Activated CD4-positive, alpha-beta T cell treated with anti-CD3 and anti-CD28 coated beads for 36 hours (primary cell): ENCODE data around the gene MYCBP2. TPM values are rescaled to one million over a fixed set of nuclear protein-coding genes. Genes with fewer than 3 reads are reported as not detected.
"Not testable (repeated sequence)": the region's sequence is repeated elsewhere in the genome, so short reads cannot be mapped to it uniquely, and the experiment has no call there.

ENCODE experiments used
- ATAC-seq: fragments of 200-7000 bp; cut with Tn5 transposase; one replicate; pipeline ENCODE4 v1.10.0; 2021; ENCODE audit warnings: mild to moderate bottlenecking, moderate library complexity
- CTCF ChIA-PET: fragments of 350-600 bp; sonication (Branson Sonifier 250); formaldehyde crosslinking; loops from one replicate; lab custom pipeline; 2021; ENCODE audit warnings: antibody characterized with exemption; lab: Charles Lee
- POLR2A ChIA-PET: fragments of 350-600 bp; sonication (Branson Sonifier 250); formaldehyde crosslinking; loops from one replicate; lab custom pipeline; 2021; ENCODE audit warnings: antibody characterized with exemption, inconsistent platforms; lab: Charles Lee
- DNase-seq: peaks from one replicate; pipeline ENCODE4 v3.0.0-alpha.2; 2020
- H3K27ac Mint-ChIP-seq: one replicate; pipeline ENCODE4 v1.8.0; 2021; ENCODE audit warnings: mixed read lengths
- H3K27me3 Mint-ChIP-seq: one replicate; pipeline ENCODE4 v1.8.0; 2021; ENCODE audit warnings: mixed read lengths
- H3K36me3 Mint-ChIP-seq: one replicate; pipeline ENCODE4 v1.8.0; 2021; ENCODE audit warnings: low read depth, mixed read lengths
- H3K4me1 Mint-ChIP-seq: one replicate; pipeline ENCODE4 v1.8.0; 2021; ENCODE audit warnings: mixed read lengths
- H3K4me3 Mint-ChIP-seq: one replicate; pipeline ENCODE4 v1.8.0; 2021; ENCODE audit warnings: mild to moderate bottlenecking, moderate library complexity, mixed read lengths
- H3K9me3 Mint-ChIP-seq: one replicate; pipeline ENCODE4 v1.8.0; 2021; ENCODE audit warnings: low read depth, mixed read lengths
- intact Hi-C, 2 experiments: fragments of 100-400 bp; cut with DNase I in 1 of 2; cut with micrococcal nuclease in 1 of 2; formaldehyde crosslinking; loops; one replicate each; pipeline versions ENCODE4 v1.14.2 to v1.15.1; 2022 to 2024; cut with DNase I, micrococcal nuclease
- total RNA-seq, 2 experiments: library from RNA; stranded (reverse); gene quantifications; one replicate each; pipeline ENCODE4 v1.2.3, GENCODE V29; 2021

The MYCBP2 gene
- total RNA-seq, 2 experiments from 2014 or later, result 71.3 to 85.9 TPM

DNA sequence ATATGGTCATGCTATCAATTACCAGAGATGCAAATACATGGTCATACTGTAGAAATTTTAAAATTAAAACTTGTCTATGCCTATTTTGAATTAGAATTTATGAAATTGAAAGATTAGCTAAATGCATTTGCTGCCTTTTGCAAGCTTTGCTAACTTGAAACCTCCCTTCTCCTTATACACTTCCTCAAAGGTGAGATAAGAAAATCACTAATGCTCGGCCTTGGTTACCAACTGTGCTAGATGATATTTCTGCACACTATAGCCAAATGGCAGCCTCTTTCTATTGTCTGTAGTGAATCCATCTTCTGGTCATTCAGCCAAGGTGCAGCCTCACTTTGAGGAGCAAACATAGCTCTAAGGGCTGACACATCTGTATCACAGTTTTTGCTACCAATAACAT, 31.1 kb upstream of the MYCBP2 start:
- Mint-ChIP-seq H3K27me3 (no peaks in the 10 kb centered on the region), H3K36me3 (no peaks in the 10 kb centered on the region)
- intact Hi-C loops, result no loop called here

DNA sequence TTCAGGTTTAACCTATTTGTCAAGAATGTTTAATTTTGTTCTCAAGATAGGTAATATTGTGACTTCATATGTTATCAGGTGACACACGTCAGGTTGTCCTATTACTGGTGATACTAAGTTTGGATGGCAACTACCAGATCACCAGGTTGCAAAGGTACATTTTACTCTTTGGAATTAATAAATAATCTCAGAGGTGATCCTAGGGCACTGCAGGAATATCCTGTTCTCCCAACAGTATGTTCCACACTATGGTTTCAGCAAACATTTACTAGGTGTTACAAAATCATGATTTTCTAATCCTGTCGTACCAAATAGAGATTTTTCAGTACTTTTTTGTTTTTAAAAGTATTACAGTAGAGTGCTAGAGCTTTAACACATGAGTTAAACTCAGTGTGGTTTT, 29.3 kb upstream of the MYCBP2 start:
- POLR2A ChIA-PET, result no interaction called here
- Mint-ChIP-seq H3K4me1 (peaks cover 13% of the 10 kb centered on the region), H3K4me3 (no peak overlapping the region), H3K9me3 (no peaks in the 10 kb centered on the region), H3K36me3 (no peaks in the 10 kb centered on the region), H3K27me3 (no peaks in the 10 kb centered on the region), H3K27ac (no peak overlapping the region)
- no peak for DNase-seq
- intact Hi-C loops, result no loop called here
- ATAC-seq, result no peak
- CTCF ChIA-PET, result no interaction called here

More for the DNA sequence above, 31.1 kb upstream of the MYCBP2 start:
- ChIA-PET CTCF (interaction anchor here (1.0 to 1.2 kb wide), 3 partner anchors 11 to 121 kb away, joined by 3 to 5 read pairs (median 3); no protein-coding TSS in a partner anchor), POLR2A (no interaction called here)
- DNase-seq, result no peak
- no peak overlapping the region for H3K4me3 Mint-ChIP-seq
- no peak for ATAC-seq
- H3K27ac Mint-ChIP-seq, result no peak overlapping the region
- no peaks in the 10 kb centered on the region for H3K9me3 Mint-ChIP-seq
- peaks cover 13% of the 10 kb centered on the region for H3K4me1 Mint-ChIP-seq

DNA sequence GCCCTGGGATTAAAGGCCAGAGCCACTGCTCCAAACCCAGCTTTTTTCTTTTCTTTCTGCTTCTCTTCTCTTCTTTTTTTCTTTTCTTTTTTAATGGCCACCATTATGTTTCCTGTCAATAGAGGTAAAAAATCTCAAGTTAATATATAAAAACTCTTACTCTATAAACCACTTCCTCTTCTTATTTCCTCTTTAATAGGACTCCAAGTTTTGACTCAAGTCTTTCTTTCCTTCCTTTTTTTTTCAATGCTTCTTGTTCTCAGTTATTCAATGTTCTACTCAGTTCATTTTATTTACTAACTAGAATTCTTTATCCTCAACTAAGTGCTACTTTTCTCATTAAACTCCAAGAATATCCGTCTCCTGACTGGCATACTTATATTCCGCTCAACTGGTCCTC, 27.1 kb upstream of the MYCBP2 start:
- POLR2A ChIA-PET, result no interaction called here

DNA sequence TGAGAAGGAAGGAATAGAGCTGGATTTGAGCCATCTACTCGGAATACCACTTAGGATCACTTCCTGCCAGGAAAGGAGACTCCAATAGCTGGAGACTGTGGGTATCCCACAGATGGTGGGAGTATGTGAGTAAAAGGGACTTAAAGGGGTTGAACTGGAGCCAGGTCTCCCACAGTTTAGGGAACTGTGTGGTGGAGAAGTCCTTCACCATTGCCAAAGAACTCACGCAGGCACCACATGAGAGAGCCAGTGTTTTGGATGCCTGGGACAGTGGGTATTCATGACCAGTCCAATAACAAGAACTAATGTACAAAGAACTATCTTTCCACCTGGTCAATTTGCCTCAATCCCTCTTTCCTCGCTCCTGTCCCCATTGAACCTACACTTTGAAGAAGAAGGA, 24.4 kb upstream of the MYCBP2 start:
- ATAC-seq (no peak), DNase-seq (no peak)
- POLR2A ChIA-PET, result no interaction called here
- Mint-ChIP-seq H3K4me1 (peaks cover 11% of the 10 kb centered on the region), H3K27me3 (peaks cover 2% of the 10 kb centered on the region), H3K36me3 (no peaks in the 10 kb centered on the region), H3K27ac (no peak overlapping the region), H3K9me3 (no peaks in the 10 kb centered on the region), H3K4me3 (no peak overlapping the region)
- intact Hi-C loops, result no loop called here
- CTCF ChIA-PET, result no interaction called here

More for the DNA sequence above, 27.1 kb upstream of the MYCBP2 start:
- H3K4me3 Mint-ChIP-seq, result no peak overlapping the region
- H3K4me1 Mint-ChIP-seq, result peaks cover 8% of the 10 kb centered on the region
- DNase-seq (no peak), ATAC-seq (no peak)
- CTCF ChIA-PET, result no interaction called here
- no peak overlapping the region for H3K27ac Mint-ChIP-seq
- no peaks in the 10 kb centered on the region for H3K9me3 Mint-ChIP-seq
- peaks cover 2% of the 10 kb centered on the region for H3K27me3 Mint-ChIP-seq
- intact Hi-C loops, result no loop called here
- no peaks in the 10 kb centered on the region for H3K36me3 Mint-ChIP-seq

DNA sequence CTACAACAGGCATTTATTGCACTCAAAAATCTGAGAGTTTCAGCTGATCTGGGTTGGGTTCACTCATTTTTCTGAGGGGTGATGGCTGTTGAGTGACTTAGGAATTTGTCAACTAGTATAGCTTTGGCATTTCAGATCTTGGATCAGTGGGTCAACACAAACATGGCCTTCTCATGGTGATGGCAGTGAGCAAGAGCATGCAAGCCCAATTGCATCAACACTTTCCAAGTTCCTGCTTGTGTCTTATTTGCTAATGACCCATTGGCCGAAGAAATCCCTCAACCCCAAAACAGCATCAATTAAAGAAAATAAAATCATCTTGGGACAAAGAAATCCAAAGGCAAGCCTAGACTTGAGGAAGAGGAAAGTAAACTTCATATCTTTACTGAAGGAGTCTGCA, 23.9 kb upstream of the MYCBP2 start:
- ChIA-PET POLR2A (interaction anchor here (0.7 kb wide), 1 partner anchor 38 kb away, joined by 11 read pairs; no protein-coding TSS in a partner anchor), CTCF (no interaction called here)
- Mint-ChIP-seq H3K4me1 (peaks cover 13% of the 10 kb centered on the region), H3K27me3 (peaks cover 2% of the 10 kb centered on the region), H3K36me3 (no peaks in the 10 kb centered on the region), H3K4me3 (no peak overlapping the region), H3K9me3 (no peaks in the 10 kb centered on the region), H3K27ac (no peak overlapping the region)
- DNase-seq (no peak), ATAC-seq (no peak)
- intact Hi-C loops, result no loop called here

DNA sequence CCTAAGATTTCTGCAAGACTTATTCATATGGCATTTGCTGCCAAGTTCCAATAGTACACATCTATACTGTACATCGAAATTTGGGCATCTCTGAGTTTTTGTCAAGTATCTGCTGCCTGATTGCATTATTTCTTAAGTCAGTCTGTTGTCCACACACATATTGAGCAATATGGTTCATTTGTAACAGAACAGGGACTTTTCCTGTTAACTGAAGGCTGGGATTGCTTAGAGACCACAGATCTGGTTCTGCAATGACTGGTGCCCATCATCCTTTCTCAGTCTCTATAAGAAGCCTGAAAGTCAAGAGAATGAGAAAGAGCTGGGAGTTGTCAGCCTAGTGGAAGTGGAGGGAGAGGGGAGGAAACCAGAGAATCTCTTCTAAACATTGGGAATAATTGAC, 22.5 kb upstream of the MYCBP2 start:
- ATAC-seq, result no peak
- intact Hi-C loops, result loop anchor here (5.0 kb wide), 2 partner anchors 38 to 128 kb away; no protein-coding TSS in a partner anchor

DNA sequence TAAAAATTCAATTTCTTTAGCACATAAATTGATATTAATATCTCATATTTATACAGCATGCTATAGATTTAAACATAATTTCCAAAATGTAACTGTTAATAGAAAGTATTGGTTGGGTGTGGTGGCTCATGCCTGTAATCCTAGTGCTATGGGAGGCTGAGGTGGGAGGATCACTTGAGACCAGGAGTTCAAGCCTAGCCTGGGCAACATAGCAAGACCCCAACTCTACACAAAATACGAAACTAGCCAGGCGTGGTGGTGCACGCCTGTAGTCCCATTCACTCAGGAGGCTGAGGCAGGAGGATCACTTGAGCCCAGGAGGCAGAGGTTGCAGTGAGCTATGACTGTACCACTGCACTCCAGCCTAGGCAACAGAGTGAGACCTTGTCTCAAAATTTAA, 20.5 kb upstream of the MYCBP2 start:
- ATAC-seq, POLR2A ChIA-PET: not testable (repeated sequence)
- intact Hi-C loops, result loop anchor here (5.0 kb wide), 2 partner anchors 40 to 130 kb away; no protein-coding TSS in a partner anchor

More for the DNA sequence above, 22.5 kb upstream of the MYCBP2 start:
- no peak for DNase-seq
- CTCF ChIA-PET, result no interaction called here
- POLR2A ChIA-PET, result no interaction called here
- no peak overlapping the region for H3K4me3 Mint-ChIP-seq
- H3K9me3 Mint-ChIP-seq, result no peaks in the 10 kb centered on the region
- H3K4me1 Mint-ChIP-seq, result peaks cover 21% of the 10 kb centered on the region
- H3K27ac Mint-ChIP-seq, result no peak overlapping the region
- peaks cover 2% of the 10 kb centered on the region for H3K27me3 Mint-ChIP-seq
- H3K36me3 Mint-ChIP-seq, result no peaks in the 10 kb centered on the region

DNA sequence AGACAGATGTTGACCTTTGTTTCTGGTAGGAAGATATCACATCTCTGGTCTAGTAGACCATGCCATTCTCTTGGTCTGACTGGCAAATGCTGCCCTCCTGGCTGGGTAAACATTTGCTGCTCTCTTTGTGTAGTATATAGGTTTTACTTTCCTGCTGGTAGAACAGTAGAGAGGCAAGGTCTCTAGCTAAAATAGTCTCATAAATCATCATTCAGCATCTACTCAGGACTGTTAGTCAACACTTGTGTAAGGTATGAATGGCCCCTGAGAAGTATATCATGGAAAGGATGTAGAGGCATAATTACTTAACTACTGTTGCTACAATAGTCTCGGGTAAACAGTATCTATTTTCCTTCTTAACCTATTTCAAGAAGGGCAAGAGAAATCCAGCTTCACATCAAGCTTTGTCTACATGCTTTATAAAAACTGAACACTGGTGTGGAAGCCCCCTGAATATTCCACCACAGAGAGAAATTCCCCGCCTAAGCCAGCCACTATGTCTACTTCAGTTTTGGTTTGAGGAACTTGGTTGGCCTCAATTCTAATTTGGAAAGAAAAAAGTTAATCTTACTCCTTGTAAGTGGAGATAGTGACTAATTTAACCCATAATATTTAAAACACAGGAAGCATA, 18.4 kb upstream of the MYCBP2 start:
- intact Hi-C loops, result loop anchor here (1.0 to 5.0 kb wide), 5 partner anchors 16 to 132 kb away; no protein-coding TSS in a partner anchor
- Mint-ChIP-seq H3K9me3 (no peaks in the 10 kb centered on the region), H3K36me3 (no peaks in the 10 kb centered on the region), H3K27me3 (no peaks in the 10 kb centered on the region), H3K4me1 (peaks cover 15% of the 10 kb centered on the region), H3K4me3 (peak overlapping the region; percentile 11), H3K27ac (peak overlapping the region; percentile 72)
- DNase-seq, result peak; percentile 33
- peak; percentile 90 for ATAC-seq
- POLR2A ChIA-PET, result interaction anchor here (0.6 to 1.2 kb wide), 4 partner anchors 16 to 84 kb away, joined by 3 to 8 read pairs (median 4); no protein-coding TSS in a partner anchor
- CTCF ChIA-PET, result interaction anchor here (0.9 kb wide), 2 partner anchors 12 to 16 kb away, joined by 4 to 5 read pairs; no protein-coding TSS in a partner anchor

More for the DNA sequence above, 20.5 kb upstream of the MYCBP2 start:
- H3K4me3 Mint-ChIP-seq, H3K36me3 Mint-ChIP-seq, H3K27me3 Mint-ChIP-seq, CTCF ChIA-PET, DNase-seq, H3K27ac Mint-ChIP-seq, H3K9me3 Mint-ChIP-seq: not testable (repeated sequence)
- peaks cover 13% of the 10 kb centered on the region for H3K4me1 Mint-ChIP-seq

DNA sequence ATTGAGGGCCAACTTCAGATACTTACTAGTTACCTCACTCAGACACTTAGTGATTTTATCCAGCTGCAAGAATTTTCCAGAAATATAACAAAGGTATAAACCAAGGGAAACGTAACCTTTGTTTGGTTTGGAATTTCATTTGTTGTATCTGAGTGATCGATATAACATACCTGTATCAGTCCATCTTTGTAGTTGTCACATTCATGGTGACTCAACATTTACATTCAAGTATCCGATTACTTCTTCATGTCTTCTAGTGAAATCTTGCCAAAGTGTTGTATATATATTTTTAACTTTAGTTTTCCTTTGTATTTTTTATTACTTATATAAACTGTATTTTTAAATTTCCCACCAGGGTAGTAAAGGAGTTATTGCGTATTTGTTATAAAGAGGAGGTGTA, 16.9 kb upstream of the MYCBP2 start:
- ATAC-seq, result no peak
- no peaks in the 10 kb centered on the region for H3K9me3 Mint-ChIP-seq

DNA sequence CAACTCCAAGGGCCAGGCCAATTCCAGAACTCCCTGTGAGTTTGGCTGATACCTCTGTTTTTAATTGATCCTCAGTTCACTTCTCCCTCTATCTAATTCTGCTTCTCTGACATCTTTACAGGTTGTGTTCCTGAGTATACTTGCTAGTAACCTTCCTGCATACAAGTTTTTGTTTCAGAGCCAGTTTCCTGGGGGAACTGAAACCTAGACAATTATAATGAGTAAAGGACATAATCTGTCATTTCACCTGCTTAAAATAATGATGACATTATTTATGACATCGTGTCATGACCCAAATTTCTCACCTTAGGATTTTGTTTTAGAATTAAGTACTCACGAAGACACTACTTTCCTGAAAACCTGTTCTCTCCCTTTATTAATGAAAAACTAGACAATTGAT, 12.5 kb upstream of the MYCBP2 start:
- POLR2A ChIA-PET, result no interaction called here
- DNase-seq, result no peak
- CTCF ChIA-PET, result no interaction called here
- Mint-ChIP-seq H3K36me3 (no peaks in the 10 kb centered on the region), H3K9me3 (no peaks in the 10 kb centered on the region), H3K27me3 (no peaks in the 10 kb centered on the region), H3K27ac (no peak overlapping the region), H3K4me3 (no peak overlapping the region), H3K4me1 (peaks cover 17% of the 10 kb centered on the region)
- peak; percentile 47 for ATAC-seq
- intact Hi-C loops, result no loop called here

More for the DNA sequence above, 16.9 kb upstream of the MYCBP2 start:
- Mint-ChIP-seq H3K4me1 (peaks cover 26% of the 10 kb centered on the region), H3K27ac (peak overlapping the region; percentile 43), H3K27me3 (no peaks in the 10 kb centered on the region), H3K4me3 (no peak overlapping the region), H3K36me3 (no peaks in the 10 kb centered on the region)
- ChIA-PET CTCF (interaction anchor here (0.6 to 1.4 kb wide), 3 partner anchors 21 to 43 kb away, joined by 3 read pairs; no protein-coding TSS in a partner anchor), POLR2A (no interaction called here)
- intact Hi-C loops, result no loop called here
- DNase-seq, result no peak

DNA sequence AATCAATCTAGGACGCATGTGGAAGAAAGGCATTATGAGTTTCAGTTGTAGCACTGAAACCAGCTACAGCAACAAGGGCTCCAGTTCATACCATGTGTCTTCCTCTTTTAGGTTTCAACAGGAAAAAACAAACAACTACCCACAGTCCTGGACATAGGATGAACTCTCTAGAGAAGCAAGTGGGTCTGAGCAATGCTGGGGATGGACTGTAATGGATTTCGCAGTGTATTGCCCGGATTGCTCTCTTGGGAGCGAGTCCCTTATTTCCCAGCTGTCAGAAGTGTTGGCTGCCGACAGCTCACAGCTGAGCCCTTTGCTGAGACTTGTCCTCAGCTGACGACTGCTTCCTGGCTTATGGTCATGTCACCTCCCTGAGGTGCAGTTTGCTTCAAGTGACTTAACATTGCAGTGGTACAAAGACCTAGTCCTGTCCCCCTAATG, 12.1 kb upstream of the MYCBP2 start:
- intact Hi-C loops, result no loop called here
- DNase-seq (no peak), ATAC-seq (peak; percentile 21)
- H3K27ac Mint-ChIP-seq, result no peak overlapping the region
- peaks cover 17% of the 10 kb centered on the region for H3K4me1 Mint-ChIP-seq
- H3K36me3 Mint-ChIP-seq, result no peaks in the 10 kb centered on the region
- ChIA-PET CTCF (no interaction called here), POLR2A (no interaction called here)
- no peaks in the 10 kb centered on the region for H3K27me3 Mint-ChIP-seq
- H3K4me3 Mint-ChIP-seq, result no peak overlapping the region
- H3K9me3 Mint-ChIP-seq, result no peaks in the 10 kb centered on the region

DNA sequence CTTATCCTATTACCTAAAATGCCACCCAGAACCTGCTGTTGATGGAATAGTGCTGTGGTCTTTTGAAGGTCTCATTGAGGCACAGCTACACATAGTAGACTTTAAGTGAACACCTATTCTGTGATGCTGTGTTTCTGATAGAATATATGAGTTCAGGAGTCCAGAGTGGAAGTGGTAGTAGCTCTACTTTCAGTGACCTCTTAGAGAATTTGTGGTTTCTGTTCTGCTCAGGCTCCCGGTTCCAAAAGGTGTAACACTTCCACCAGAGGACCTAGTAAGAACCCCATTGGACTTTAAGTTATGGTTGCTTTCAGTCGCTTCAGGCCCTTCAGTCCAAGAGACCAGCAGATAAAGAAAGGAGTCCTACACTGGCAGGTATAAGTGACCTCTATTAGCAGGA, 11.4 kb upstream of the MYCBP2 start:
- H3K9me3 Mint-ChIP-seq, result no peaks in the 10 kb centered on the region
- DNase-seq, result no peak
- peaks cover 17% of the 10 kb centered on the region for H3K4me1 Mint-ChIP-seq
- H3K4me3 Mint-ChIP-seq, result no peak overlapping the region
- intact Hi-C loops, result no loop called here
- no peak overlapping the region for H3K27ac Mint-ChIP-seq
- CTCF ChIA-PET, result no interaction called here
- ATAC-seq, result no peak
- no peaks in the 10 kb centered on the region for H3K27me3 Mint-ChIP-seq
- no peaks in the 10 kb centered on the region for H3K36me3 Mint-ChIP-seq
- POLR2A ChIA-PET, result no interaction called here
